ENCODE measurements around the gene LYPD1.

The LYPD1 gene

GRCh38 chr2:132598536-132598935 lies 71.5 kb downstream of the LYPD1 start:
- DNase-seq (ENCODE audit: low read depth, low spot score) = no peak
- no peak for TF ChIP-seq CTCF (IDR thresholded peaks at IDR 0.05; ENCODE audit: low read depth, low read length)
- no peak overlapping the region for H3K4me3 ChIP-seq (ENCODE audit: low read depth, low read length)
- in situ Hi-C loops (cut with HindIII; ENCODE audit: low sequenced_read_pairs) = no loop called here

GRCh38 chr2:132597831-132598230 lies 72.2 kb downstream of the LYPD1 start:
- H3K4me3 ChIP-seq (ENCODE audit: low read depth, low read length) = no peak overlapping the region
- no peak for TF ChIP-seq CTCF (IDR thresholded peaks at IDR 0.05; ENCODE audit: low read depth, low read length)
- no peak for DNase-seq (ENCODE audit: low read depth, low spot score)
- in situ Hi-C loops (cut with HindIII; ENCODE audit: low sequenced_read_pairs) = no loop called here

GRCh38 chr2:132597166-132597565 lies 72.8 kb downstream of the LYPD1 start:
- no peak overlapping the region for H3K4me3 ChIP-seq (ENCODE audit: low read depth, low read length)
- no peak for TF ChIP-seq CTCF (IDR thresholded peaks at IDR 0.05; ENCODE audit: low read depth, low read length)
- in situ Hi-C loops (cut with HindIII; ENCODE audit: low sequenced_read_pairs) = no loop called here
- no peak for DNase-seq (ENCODE audit: low read depth, low spot score)

GRCh38 chr2:132595693-132596092 lies 74.3 kb downstream of the LYPD1 start:
- in situ Hi-C loops (cut with HindIII; ENCODE audit: low sequenced_read_pairs) = no loop called here
- no peak for DNase-seq (ENCODE audit: low read depth, low spot score)
- no peak overlapping the region for H3K4me3 ChIP-seq (ENCODE audit: low read depth, low read length)
- no peak for TF ChIP-seq CTCF (IDR thresholded peaks at IDR 0.05; ENCODE audit: low read depth, low read length)

GRCh38 chr2:132595186-132595585 lies 74.8 kb downstream of the LYPD1 start:
- no peak for DNase-seq (ENCODE audit: low read depth, low spot score)
- TF ChIP-seq CTCF (IDR thresholded peaks at IDR 0.05; ENCODE audit: low read depth, low read length) = no peak
- H3K4me3 ChIP-seq (ENCODE audit: low read depth, low read length) = no peak overlapping the region
- in situ Hi-C loops (cut with HindIII; ENCODE audit: low sequenced_read_pairs) = no loop called here

All from astrocyte of the spinal cord (primary cell).